ENCODE measurements around the gene ZBTB45. TPM values are rescaled to one million over a fixed set of nuclear protein-coding genes. Genes with fewer than 3 reads are reported as not detected.

ZBTB45 gene
- total RNA-seq: 16.7 and 17.2 TPM in 2 replicates
- long read RNA-seq: 0 reads

DNA sequence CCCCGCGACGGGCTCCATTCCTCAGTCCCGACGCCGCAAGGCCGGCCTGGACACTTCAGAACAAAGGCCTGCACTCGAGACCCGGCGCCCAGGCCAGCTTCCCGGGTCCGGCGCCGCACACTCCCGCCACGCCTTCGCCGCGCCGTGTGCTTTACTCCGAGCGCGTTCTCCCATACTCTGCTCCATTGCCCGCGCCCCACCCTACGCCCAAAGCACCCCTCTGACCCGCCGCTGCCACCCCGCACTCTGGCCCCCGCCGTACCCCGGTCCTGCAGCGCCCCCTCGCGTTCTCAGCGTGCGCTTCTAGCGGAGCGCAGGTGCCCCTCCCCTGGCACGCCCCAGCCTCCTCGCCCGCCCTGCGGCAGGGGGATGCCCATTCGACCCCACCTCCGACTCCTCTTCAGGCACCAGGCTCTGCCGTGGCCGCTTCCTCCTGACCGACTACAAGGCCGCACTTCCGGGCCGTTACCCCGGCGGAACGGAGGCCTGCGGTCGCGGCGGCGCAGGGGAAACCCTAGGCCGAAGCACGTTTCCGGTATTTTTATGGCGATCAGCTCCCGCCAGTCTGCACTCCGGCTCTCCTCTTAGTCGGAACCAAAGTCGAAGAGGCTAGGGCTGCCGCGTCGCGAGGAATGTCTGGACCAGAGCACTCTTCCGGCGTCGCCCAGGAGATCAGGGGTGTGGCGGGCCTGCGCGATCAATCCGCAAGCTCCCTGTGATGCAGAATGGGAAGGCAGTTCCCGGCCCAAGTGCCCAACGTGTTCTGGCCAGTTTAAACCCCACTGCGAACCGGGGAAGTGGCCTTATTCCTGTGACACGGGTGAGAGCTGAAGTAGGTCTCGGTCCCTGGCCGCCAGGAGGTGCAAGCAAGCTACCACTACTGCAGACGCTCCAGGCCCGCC lies at the start of gene ZBTB45:
TSS of gene ZBTB45 (minus strand) at position 456 of the 902 bp plus-strand sequence. CDS start 2,137 bp downstream, outside the sequence.
- peak; percentile 69 for TF ChIP-seq CTCF (IDR thresholded peaks at IDR 0.05)
- no peaks in the 10 kb centered on the region for H3K27me3 Mint-ChIP-seq (ENCODE audit: unreplicated experiment)
- no peaks in the 10 kb centered on the region for H3K9me3 Mint-ChIP-seq (ENCODE audit: unreplicated experiment)
- H3K36me3 Mint-ChIP-seq (ENCODE audit: unreplicated experiment): peaks cover 10% of the 10 kb centered on the region
- peaks cover 28% of the 10 kb centered on the region for H3K4me1 Mint-ChIP-seq (ENCODE audit: unreplicated experiment)
- peak; percentile 97 for DNase-seq (ENCODE audit: extremely low spot score, unreplicated experiment)
- H3K27ac Mint-ChIP-seq (ENCODE audit: unreplicated experiment): peak within 1 kb of the TSS; percentile 98
- H3K4me3 Mint-ChIP-seq (ENCODE audit: unreplicated experiment): peak within 1 kb of the TSS; percentile 97

DNA sequence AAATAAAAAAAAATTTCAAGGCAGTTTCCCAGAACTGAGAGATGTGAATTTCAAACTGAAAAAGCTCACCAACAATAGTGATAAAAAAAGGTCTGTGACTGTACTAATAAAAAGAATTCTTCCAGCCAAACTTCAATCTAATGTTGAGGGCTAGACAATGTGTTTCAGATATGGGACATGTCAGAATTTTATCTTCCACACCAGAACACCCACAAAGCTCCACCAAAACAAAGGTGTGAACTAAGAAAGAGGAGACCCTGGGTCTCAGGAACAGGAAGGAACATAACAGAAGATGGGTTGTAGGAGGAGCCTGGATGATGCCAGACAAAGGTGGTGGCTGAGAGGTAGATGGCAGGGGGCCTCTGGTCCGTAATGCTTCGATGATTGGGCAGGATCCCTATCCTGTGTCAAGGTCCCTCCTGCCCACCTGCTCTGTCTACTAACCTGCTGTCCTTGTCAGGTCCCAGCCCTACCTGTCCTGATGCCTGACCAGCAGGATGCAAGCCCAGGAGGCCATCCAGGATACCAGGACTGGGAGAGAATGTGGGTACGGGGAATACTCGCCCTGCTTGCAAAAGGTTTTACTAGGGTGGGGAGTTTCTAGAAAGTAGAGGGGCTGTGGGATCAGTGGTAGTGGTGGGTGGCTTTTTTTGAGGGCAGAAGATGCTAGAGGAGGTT lies 49.0 kb upstream of the ZBTB45 start:
- Mint-ChIP-seq H3K4me3 (ENCODE audit: unreplicated experiment) (no peak overlapping the region), H3K4me1 (ENCODE audit: unreplicated experiment) (peaks cover 12% of the 10 kb centered on the region), H3K27ac (ENCODE audit: unreplicated experiment) (no peak overlapping the region), H3K36me3 (ENCODE audit: unreplicated experiment) (no peaks in the 10 kb centered on the region), H3K27me3 (ENCODE audit: unreplicated experiment) (no peaks in the 10 kb centered on the region), H3K9me3 (ENCODE audit: unreplicated experiment) (no peaks in the 10 kb centered on the region)
- DNase-seq (ENCODE audit: extremely low spot score, unreplicated experiment): no peak
- no peak for TF ChIP-seq CTCF (IDR thresholded peaks at IDR 0.05)

GRCh38 chr19:58566989-58567388 lies 47.4 kb upstream of the ZBTB45 start:
- no peak for TF ChIP-seq CTCF (IDR thresholded peaks at IDR 0.05)
- no peaks in the 10 kb centered on the region for H3K27me3 Mint-ChIP-seq (ENCODE audit: unreplicated experiment)
- H3K4me1 Mint-ChIP-seq (ENCODE audit: unreplicated experiment): peaks cover 3% of the 10 kb centered on the region
- no peak for DNase-seq (ENCODE audit: extremely low spot score, unreplicated experiment)
- no peaks in the 10 kb centered on the region for H3K9me3 Mint-ChIP-seq (ENCODE audit: unreplicated experiment)
- no peak overlapping the region for H3K27ac Mint-ChIP-seq (ENCODE audit: unreplicated experiment)
- no peak overlapping the region for H3K4me3 Mint-ChIP-seq (ENCODE audit: unreplicated experiment)
- H3K36me3 Mint-ChIP-seq (ENCODE audit: unreplicated experiment): no peaks in the 10 kb centered on the region

- H3K27ac Mint-ChIP-seq (ENCODE audit: unreplicated experiment): peak overlapping the region; percentile 38
- DNase-seq (ENCODE audit: extremely low spot score, unreplicated experiment): no peak
- TF ChIP-seq CTCF (IDR thresholded peaks at IDR 0.05): no peak
- H3K4me3 Mint-ChIP-seq (ENCODE audit: unreplicated experiment): no peak overlapping the region
- H3K9me3 Mint-ChIP-seq (ENCODE audit: unreplicated experiment): no peaks in the 10 kb centered on the region
- no peaks in the 10 kb centered on the region for H3K27me3 Mint-ChIP-seq (ENCODE audit: unreplicated experiment)
- no peaks in the 10 kb centered on the region for H3K36me3 Mint-ChIP-seq (ENCODE audit: unreplicated experiment)
- peaks cover 8% of the 10 kb centered on the region for H3K4me1 Mint-ChIP-seq (ENCODE audit: unreplicated experiment)
Measured at GRCh38 chr19:58563823-58564222, 44.2 kb upstream of the ZBTB45 start.

GRCh38 chr19:58563034-58563573 lies 43.5 kb upstream of the ZBTB45 start:
- Mint-ChIP-seq H3K27me3 (ENCODE audit: unreplicated experiment) (no peaks in the 10 kb centered on the region), H3K36me3 (ENCODE audit: unreplicated experiment) (no peaks in the 10 kb centered on the region), H3K4me1 (ENCODE audit: unreplicated experiment) (peaks cover 8% of the 10 kb centered on the region), H3K9me3 (ENCODE audit: unreplicated experiment) (no peaks in the 10 kb centered on the region), H3K27ac (ENCODE audit: unreplicated experiment) (no peak overlapping the region), H3K4me3 (ENCODE audit: unreplicated experiment) (no peak overlapping the region)
- no peak for DNase-seq (ENCODE audit: extremely low spot score, unreplicated experiment)
- no peak for TF ChIP-seq CTCF (IDR thresholded peaks at IDR 0.05)

Data from osteocyte (in vitro differentiated cells).